Head of caudate nucleus (tissue), 42 donors: Measurements from ENCODE around the gene AXIN2.
"Not testable (repeated sequence)": the region's sequence is repeated elsewhere in the genome, so short reads cannot be mapped to it uniquely, and the experiment has no call there.

ENCODE experiments used
- DNase-seq, 42 donors: peaks; one replicate each; pipeline versions ENCODE4 v3.0.0 to v3.0.0-alpha.2; 2020 to 2021; ENCODE audit warnings: mixed read lengths in 7 of 42
- intact Hi-C: fragments of 100-400 bp; cut with DNase I; formaldehyde crosslinking; loops from one replicate; pipeline ENCODE4 v1.15.0; 2022

The AXIN2 gene

DNA sequence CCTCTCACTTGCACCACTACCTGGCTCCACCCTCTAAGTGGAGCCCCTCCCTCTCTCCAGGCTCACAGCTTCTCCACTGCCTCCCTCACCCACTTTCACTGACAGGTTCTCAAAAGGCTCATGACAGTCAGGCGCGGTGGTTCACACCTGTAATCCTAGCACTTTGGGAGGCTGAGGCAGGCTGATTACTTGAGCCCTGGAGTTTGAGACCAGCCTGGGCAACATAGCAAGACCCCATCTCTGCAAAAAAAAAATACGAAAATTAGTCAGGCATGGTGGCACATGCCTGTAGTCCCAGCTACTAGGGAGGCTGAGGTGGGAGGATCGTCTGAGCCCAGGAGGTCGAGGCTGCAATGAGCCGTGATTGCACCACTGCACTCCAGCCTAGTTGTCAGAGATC lies 56.8 kb downstream of the AXIN2 start:
- DNase-seq, intact Hi-C loops: not testable (repeated sequence)

DNA sequence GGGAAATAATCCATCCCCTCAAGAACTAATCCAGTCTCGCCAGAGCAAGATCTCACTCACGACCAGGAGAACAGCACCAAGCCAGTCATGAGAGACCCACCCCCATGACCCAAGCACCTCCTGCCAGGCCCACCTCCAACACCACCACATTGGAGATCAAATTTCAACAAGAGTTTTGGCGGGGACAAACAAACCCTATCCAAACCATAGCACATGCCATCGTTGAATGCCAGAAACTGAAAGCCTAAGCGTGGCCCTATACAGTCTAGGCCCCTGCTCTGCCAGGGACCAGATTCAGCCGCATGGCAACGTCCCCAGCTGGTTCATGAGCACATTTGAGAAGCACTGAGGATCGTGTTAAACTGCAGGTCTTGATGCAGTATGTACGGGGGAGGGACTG lies 57.3 kb downstream of the AXIN2 start:
- peak in 1 of 42 donors; percentile 5 for DNase-seq

DNA sequence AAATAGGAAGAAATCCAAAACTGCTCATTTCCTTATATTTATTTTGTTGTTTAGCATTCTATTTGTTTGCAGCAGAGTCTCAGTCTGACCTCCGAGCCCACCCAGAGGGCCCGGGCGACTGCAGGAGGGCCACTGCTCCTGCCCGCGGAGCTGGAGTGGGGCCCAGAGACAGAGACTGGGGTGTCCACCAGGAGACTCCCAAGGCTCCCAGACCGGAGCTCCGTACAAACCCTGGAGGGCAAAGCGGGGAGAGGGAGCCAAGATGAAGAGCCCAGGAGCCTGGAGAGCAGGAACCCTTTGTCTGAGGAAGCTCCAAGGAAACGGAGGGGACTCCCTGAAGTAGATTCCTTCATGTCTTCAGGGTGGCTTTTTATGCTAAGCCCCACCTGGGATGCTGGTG lies 57.9 kb downstream of the AXIN2 start:
- peak in 1 of 42 donors; percentile 7 for DNase-seq
- intact Hi-C loops: no loop called here

More for the DNA sequence above, 57.3 kb downstream of the AXIN2 start:
- intact Hi-C loops: no loop called here

DNA sequence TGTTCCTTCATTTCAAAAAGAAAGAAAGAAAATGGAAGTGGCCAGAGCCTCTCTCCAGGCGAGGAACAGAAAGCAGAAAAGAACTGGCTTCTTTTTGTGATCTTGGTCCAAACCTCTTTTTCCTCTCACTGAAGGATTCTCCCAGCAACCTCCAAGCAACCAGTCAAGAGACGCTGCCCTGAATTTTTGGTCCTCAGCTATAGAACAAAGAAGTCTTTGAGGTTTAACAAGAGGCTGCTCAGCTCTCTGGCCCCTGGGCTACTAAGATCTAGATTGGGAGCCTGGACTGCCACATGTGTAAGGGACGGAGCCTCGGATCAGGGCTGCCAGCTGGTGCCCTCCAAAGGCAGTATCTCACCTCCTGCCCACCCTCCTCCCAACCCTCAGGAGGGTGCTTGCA lies 62.6 kb downstream of the AXIN2 start:
- intact Hi-C loops: no loop called here
- peak in 17 of 42 donors; percentile 7 to 54 (median 29) for DNase-seq

DNA sequence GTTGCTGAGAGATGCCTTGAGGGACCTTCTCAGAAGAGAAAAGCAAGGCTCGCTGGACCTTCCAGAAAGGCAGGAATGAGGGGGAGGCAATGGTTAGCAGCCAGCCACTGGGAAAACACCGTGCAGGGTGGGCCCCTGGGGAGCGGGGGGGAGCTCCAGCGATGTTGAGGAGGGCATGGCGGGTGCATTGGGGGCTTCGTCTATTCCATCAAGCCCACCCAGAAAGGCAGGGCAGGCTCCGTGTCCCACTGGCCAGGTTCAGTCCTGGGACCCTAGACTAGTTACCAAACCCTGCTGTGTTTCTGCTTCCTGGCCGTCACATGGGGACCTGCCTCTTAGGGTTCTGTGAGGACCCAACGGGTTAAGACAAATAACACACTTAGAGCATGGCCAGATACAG lies 64.6 kb downstream of the AXIN2 start:
- intact Hi-C loops: no loop called here
- DNase-seq: peak in 1 of 42 donors; percentile 3

DNA sequence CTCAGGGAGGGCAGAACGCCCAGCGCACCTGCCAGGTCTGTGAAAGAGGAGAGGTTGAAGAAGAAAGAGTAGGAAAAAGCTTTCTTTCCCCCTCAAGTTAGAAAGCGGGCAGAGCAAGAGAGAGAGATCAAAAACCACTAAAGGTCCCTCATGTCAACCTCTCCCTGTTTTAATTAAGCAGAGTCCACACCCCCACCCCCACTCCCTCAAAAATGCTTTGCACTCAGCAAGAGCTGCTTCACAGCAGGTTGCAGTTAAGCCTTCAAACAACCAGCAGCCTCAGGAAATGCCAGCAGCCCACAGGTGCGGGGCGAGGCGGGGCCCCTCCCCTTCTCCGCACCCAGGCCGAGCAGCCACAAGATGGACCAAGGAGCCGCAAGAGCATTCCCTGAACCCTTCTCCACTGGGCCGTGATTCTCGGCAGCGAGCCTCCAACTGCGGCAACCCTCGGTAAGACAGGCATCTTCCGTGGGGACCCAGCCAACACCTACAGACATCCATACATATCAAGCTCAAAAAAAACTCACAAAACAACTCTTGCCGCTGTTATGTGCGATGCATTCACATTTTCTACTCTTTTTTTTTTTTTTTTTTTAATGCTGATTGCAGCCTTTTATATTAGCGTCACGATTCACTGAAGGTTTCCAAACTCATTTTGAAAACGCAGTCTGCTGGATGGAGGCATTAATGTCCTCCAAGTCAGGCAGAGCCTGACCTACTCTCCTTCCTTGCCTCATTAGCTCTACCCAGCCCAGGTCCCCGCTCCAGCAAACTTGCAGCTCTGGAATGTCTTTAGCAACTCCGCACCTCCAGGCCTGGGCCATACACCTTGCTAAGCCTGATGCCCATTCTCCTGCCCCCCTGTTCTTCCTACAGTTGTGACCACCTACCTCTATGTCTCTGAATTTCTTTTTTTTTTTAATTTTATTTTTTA lies 66.1 kb downstream of the AXIN2 start:
- DNase-seq: peak in 5 of 42 donors; percentile 10 to 37 (median 14)
- intact Hi-C loops: no loop called here

DNA sequence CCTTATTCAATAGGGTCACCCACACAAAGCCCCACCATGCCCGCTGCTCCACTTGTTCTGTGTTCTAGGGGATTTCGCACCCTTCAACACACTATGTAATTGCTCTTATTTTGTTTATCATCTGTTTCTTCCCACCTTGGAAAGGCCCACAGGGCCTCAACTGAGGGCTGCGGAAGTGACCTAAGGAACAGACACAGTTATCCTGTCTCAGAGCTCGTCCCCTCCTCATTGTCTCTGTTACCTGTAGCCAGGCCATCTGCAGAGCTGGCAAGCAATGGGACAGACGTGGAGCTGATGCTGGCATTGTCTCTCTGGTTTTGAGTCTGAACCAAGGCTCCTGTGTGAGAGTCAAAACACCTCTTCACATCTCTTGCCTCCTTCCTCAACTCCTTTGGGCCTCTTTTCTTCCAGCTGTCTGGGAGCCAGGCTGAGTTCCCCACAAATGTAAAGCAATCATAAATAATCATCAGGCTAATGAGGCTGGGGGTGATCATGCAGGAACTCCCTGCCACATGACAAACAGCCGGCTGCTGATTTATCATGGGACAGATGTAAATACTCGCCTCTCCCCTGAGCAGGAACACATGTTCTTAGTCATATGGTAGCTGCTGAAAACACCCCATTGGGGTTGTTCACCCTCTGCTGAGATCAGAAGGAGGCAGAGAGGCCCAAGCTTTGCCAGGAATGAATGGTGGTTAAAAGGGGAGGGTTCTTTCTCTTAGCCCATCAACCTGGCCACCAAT lies 71.9 kb downstream of the AXIN2 start:
- intact Hi-C loops: no loop called here

DNA sequence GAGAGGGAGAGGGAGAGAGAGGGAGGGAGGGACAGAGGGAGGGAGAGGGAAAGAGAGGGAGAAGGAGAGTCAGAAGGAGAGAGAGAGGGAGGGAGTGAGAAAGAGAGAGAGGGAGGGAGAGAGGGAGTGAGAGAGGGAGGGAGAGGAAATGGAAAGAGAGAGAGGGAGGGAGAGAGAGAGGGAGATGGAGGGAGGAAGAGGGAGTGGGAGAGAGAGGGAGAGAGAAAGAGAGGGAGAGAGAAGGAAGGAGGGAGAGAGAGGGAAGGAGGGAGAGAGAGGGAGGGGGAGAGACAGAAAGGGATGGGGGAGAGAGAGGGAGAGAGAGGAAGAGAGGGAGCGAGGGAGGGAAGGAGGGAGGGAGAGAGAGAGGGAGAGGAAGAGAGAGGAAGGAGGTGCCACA lies 72.8 kb downstream of the AXIN2 start:
- intact Hi-C loops: no loop called here

More for the DNA sequence above, 71.9 kb downstream of the AXIN2 start:
- no peak for DNase-seq

DNA sequence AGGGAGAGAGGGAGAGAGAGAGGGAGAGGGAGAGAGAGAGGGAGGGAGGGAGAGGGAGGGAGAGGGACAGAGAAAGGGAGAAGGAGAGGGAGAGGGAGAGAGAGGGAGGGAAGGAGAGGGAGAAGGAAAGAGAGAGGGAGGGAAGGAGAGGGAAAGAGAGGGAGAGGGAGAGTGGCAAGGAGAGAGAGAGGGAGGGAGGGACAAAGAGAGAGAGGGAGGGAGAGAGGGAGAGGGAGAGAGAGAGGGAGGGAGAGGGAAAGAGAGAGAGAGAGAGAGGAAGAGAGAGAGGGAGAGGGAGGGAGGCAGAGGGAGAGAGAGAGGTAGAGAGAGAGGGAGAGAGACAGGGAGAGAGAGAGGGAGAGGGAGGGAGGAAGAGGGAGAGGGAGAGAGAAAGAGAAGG lies 73.5 kb downstream of the AXIN2 start:
- DNase-seq: no peak
- intact Hi-C loops: no loop called here

More for the DNA sequence above, 72.8 kb downstream of the AXIN2 start:
- no peak for DNase-seq

DNA sequence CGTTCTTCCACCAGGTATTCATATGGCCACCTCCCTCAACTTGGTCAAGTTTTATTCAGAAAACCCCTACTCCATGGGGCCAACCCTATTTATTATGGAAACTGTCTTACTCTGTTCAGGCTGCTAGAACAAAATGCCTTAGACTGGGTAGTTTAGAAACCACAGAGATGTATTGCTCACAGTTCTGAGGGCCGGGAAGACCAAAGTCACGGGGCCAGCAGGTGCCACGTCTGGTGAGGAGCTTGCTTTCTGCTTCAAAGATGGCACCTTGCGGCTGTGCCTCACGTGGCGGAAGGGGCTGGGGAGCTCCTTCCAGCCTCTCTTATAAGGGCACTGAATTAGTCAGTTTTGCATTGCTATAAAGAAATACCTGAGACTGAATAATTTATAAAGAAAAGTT lies 74.3 kb downstream of the AXIN2 start:
- DNase-seq: no peak
- intact Hi-C loops: no loop called here

DNA sequence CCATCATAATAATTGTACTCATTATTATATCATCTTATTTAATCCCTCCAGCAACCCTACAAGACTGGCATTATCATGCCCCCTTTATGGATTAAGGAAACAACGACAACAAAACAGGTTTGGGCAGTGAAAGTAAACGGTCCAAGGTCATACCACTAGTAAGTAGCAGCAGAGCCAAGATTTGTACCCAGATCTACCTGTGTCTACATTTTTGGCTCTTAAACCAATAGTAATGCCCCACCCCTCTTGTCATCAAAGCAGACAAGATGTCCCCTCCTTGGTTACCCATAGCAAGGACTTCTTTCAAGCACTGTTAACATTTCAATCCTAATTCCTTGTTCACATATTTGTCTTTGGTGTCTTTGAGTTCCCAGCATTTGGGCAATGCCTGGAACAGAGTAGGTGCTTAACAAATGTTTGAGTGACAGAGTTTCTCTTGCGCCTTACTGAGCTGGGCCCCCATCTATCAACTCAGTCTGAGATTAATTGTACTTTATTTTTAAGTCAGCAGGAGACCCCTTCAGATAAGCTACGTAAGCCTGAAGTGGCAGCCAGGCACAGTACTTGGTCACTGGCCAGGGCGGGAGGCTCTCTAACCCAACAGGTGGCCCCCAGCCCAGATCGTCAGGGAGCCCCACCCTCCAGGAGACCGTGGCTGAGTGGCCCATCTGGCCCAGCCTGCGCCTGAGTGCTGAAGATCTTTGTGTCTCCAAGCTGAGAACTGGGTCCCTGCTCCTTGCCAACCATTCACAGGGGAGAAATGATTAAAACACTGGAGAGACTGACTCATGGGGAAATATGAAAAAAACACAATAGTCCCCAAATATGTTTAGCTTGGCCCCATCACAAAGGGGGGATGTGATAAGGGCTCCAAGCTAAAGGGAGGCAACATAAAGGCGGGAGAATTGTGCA lies 75.8 kb downstream of the AXIN2 start:
- peak in 9 of 42 donors; percentile 9 to 66 (median 30) for DNase-seq
- intact Hi-C loops: no loop called here

DNA sequence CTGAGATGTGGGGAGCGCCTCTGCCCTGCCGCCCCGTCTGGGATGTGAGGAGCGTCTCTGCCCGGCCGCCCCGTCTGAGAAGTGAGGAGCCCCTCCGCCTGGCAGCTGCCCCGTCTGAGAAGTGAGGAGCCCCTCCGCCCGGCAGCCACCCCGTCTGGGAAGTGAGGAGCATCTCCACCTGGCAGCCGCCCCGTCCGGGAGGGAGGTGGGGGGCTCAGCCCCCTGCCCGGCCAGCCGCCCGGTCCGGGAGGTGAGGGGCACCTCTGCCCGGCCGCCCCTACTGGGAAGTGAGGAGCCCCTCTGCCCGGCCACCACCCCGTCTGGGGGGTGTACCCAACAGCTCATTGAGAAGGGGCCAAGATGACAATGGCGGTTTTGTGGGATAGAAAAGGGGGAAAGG lies 77.0 kb downstream of the AXIN2 start:
- DNase-seq, intact Hi-C loops: not testable (repeated sequence)

DNA sequence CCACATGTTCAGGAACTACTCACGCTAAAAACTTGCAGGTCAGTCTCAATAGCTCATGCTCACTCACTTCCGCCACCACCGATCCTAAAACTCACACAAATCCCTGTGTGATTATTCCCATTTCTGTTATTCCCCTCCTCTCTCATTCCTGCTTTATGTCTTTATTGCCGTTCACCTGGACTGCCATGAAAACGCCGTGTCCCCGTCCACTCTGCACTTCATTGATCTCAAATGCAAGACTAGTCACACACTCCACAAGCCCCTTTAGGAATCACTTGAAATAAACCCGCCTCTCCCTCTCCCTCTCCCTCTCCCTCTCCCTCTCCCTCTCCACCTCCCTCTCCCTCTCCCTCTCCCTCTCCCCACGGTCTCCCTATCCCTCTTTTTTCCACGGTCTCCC lies 78.0 kb downstream of the AXIN2 start:
- no peak for DNase-seq
- intact Hi-C loops: no loop called here

DNA sequence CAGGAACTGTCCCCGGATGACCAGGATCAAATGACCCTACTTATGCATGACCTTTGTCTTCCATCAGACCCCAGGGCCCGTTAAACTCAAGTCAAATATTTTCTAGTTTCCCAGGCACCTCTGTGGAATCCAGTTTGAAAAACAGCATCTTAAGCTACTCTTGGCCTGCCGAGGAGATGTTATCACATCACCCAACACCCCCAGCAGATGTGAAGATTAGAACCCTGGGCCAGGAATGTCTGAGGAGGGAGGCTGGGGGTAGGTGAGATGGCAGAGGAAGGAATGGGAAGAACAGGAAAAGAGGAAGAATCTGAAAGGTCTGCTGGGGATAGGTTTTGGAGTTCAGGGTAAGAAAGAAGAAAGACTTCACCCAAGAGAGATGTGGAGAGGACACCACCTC lies 79.2 kb downstream of the AXIN2 start:
- DNase-seq: no peak
- intact Hi-C loops: no loop called here

DNA sequence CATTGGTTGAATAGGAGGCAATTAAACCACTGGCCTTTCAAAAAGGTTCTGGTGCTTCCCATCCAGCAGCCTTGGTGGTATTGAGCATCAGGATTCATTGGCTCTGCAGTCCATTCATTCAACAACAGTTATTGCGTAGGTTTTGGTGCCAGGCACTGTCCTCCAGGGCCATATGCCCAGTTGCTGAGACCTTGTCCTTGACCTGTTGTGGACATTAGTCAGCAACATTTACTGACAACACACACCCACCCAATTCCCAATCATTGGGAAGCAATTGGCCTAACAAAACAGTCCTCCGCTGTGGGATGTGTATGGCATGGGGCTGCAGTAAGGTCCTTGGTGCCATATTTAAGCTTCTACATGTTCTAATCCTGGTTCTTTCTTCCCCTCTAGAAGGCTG lies 82.2 kb downstream of the AXIN2 start:
- intact Hi-C loops: no loop called here

More for the DNA sequence above, 82.2 kb downstream of the AXIN2 start:
- no peak for DNase-seq
